ENCODE measurements around the gene LITAF. TPM values are rescaled to one million over a fixed set of nuclear protein-coding genes. Genes with fewer than 3 reads are reported as not detected.
"Not testable (repeated sequence)": the region's sequence is repeated elsewhere in the genome, so short reads cannot be mapped to it uniquely, and the experiment has no call there.

LITAF gene
- total RNA-seq, 2 donors from 2014 or later: 171 to 240 TPM

- intact Hi-C loops (cut with DNase I, micrococcal nuclease): no loop called here
- ATAC-seq: no peak
- no peak for DNase-seq
These were observed 76.3 kb downstream of the LITAF start for GRCh38 chr16:11510178-11510973.

GRCh38 chr16:11507991-11508390 lies 78.7 kb downstream of the LITAF start:
- ATAC-seq (no peak), DNase-seq (no peak)
- intact Hi-C loops (cut with DNase I, micrococcal nuclease): no loop called here

- intact Hi-C loops (cut with DNase I, micrococcal nuclease): no loop called here
- no peak for DNase-seq
- no peak for ATAC-seq
These were observed 79.4 kb downstream of the LITAF start for GRCh38 chr16:11507350-11507749.

GRCh38 chr16:11506741-11507305 lies 79.9 kb downstream of the LITAF start:
- ATAC-seq (no peak), DNase-seq (no peak)
- intact Hi-C loops (cut with DNase I, micrococcal nuclease): no loop called here

- DNase-seq; intact Hi-C loops (cut with DNase I, micrococcal nuclease); ATAC-seq: not testable (repeated sequence)
These were observed 82.5 kb downstream of the LITAF start for GRCh38 chr16:11504261-11504660.

- no peak for ATAC-seq
- intact Hi-C loops (cut with DNase I, micrococcal nuclease): no loop called here
- no peak for DNase-seq
These were observed 83.2 kb downstream of the LITAF start for GRCh38 chr16:11503566-11503965.

- DNase-seq (no peak), ATAC-seq (no peak)
- intact Hi-C loops (cut with DNase I, micrococcal nuclease): no loop called here
These were observed 84.5 kb downstream of the LITAF start for GRCh38 chr16:11502239-11502638.

GRCh38 chr16:11501632-11502031 lies 85.1 kb downstream of the LITAF start:
- ATAC-seq (no peak), DNase-seq (no peak)
- intact Hi-C loops (cut with DNase I, micrococcal nuclease): no loop called here

- intact Hi-C loops (cut with DNase I, micrococcal nuclease): no loop called here
- ATAC-seq: no peak
- DNase-seq: no peak
These were observed 85.9 kb downstream of the LITAF start for GRCh38 chr16:11500700-11501346.

- intact Hi-C loops (cut with DNase I, micrococcal nuclease): no loop called here
- DNase-seq: no peak
- no peak for ATAC-seq
These were observed 87.2 kb downstream of the LITAF start for GRCh38 chr16:11499295-11500089.

- no peak for ATAC-seq
- intact Hi-C loops (cut with DNase I, micrococcal nuclease): no loop called here
- no peak for DNase-seq
These were observed 88.0 kb downstream of the LITAF start for GRCh38 chr16:11498683-11499082.

GRCh38 chr16:11497851-11498289 lies 88.8 kb downstream of the LITAF start:
- ATAC-seq (no peak), DNase-seq (no peak)
- intact Hi-C loops (cut with DNase I, micrococcal nuclease): no loop called here

Other genes with a start within 250 kb of the LITAF start
- gene RMI2, start 241.5 kb downstream of the LITAF start, total RNA-seq: 1 to 10 TPM; 5.5 to 8.3 TPM
- gene SNN, start 81.5 kb upstream of the LITAF start, total RNA-seq: 1 to 10 TPM; 2.4 to 7.6 TPM
- gene TXNDC11, start 155.9 kb upstream of the LITAF start, total RNA-seq: 10 to 100 TPM; 67.4 TPM
- gene ZC3H7A, start 210.3 kb upstream of the LITAF start, total RNA-seq: 10 to 100 TPM; 34.4 to 43.7 TPM

All from left colon (tissue), 2 donors.